ENCODE data around the gene ADGRV1.

GRCh38 chr5:90545511-90545910, 13.1 kb upstream of the ADGRV1 start:
- no peak for TF ChIP-seq CTCF (IDR thresholded peaks at IDR 0.05)
- TF ChIP-seq ZFX (IDR thresholded peaks at IDR 0.05; ENCODE audit: borderline replicate concordance) = no peak

Data from 22Rv1 (cell line).